Measurements from ENCODE around the gene ENOSF1.
"Not testable (repeated sequence)": the region's sequence is repeated elsewhere in the genome, so short reads cannot be mapped to it uniquely, and the experiment has no call there.

The ENOSF1 gene, protein sequence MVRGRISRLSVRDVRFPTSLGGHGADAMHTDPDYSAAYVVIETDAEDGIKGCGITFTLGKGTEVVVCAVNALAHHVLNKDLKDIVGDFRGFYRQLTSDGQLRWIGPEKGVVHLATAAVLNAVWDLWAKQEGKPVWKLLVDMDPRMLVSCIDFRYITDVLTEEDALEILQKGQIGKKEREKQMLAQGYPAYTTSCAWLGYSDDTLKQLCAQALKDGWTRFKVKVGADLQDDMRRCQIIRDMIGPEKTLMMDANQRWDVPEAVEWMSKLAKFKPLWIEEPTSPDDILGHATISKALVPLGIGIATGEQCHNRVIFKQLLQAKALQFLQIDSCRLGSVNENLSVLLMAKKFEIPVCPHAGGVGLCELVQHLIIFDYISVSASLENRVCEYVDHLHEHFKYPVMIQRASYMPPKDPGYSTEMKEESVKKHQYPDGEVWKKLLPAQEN

DNA sequence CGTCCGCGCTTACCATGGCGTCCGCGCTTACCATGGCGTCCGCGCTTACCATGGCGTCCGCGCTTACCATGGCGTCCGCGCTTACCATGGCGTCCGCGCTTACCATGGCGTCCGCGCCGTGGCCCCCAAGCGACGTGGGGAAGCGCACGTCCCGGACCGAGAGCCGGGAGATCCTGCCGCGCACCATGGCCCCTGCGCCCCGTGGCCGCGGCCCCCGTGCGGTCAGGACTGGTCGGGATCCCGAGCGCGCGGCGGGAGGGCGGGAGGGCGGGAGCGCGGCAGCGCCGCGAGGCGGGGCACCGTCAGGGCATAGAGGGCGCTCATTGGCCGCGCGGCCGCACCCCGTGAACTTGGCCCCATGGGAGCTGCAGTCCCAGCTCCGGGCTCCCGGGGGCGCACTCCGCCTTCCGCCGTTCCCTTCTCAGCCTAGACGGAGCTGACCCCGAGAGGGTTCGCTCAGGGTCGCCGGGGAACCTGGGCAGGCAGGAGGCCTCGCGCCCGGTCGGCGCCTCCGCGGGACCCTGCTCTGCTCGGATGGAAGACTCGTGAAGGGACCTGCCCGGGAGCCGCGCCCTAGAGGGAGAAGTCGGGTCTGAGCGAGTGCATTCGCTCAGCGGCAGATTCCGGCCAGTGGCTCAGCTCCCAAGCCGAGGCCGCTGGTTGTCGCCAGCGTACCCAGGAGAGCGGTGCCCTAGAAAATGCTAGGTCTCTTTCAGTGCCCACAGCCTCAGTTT, at the start of gene ENOSF1:
Gene ENOSF1 (minus strand): TSS at position 230 of the 734 bp plus-strand sequence. CDS start 43 bp downstream, at position 187.
- DNase-seq (ENCODE audit: low read depth), result peak; percentile 74

DNA sequence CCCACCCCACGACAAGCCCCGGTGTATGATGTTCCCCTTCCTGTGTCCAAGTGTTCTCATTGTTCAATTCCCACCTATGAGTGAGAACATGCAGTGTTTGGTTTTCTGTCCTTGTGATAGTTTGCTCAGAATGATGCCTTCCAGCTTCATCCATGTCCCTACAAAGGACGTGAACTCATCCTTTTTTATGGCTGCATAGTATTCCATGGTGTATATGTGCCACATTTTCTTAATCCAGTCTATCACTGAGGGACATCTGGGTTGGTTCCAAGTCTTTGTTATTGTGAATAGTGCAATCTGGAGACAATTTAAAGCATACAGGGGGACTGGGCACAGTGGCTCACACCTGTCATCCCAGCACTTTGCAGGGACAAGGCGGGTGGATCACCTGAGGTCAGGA, 47.4 kb upstream of the ENOSF1 start:
- DNase-seq (ENCODE audit: low read depth), result not testable (repeated sequence)

DNA sequence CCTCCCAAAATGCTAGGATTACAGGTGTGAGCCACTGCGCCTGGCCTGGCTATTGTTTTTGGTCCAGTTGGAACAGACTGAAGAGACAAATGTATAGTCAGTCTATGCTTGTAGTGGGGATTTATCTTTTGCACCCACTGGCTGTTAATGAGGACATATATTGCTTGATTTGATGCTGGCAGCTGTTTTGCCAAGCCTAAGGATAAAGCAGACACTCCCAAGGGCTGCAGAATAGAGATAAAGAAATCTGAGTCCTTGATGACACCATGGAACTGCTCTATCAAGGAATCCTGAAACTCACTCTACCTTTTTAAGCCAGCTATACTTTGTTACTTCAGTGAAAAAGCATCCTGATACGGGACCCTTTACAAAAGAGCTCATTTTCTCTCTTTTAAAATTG, 43.1 kb upstream of the ENOSF1 start:
- no peak for DNase-seq (ENCODE audit: low read depth)

DNA sequence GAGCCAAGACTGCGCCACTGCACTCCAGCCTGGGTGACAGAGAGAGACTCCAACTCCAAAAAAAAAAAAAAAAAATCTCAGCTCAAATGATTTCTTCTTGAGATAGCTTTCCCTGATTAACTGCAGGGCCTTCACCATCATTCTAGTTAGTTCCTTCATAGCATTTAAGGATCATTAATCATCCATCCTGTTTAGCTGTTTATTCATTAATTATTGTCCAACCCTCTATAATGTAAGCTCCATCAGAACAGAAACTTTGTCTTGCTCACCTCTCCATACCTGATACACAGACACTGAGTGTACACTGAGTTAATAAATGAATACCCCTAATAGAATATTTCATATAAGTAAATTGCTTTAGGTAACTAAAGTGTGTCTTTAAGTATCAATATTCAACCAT, 42.2 kb upstream of the ENOSF1 start:
- DNase-seq (ENCODE audit: low read depth), result no peak

DNA sequence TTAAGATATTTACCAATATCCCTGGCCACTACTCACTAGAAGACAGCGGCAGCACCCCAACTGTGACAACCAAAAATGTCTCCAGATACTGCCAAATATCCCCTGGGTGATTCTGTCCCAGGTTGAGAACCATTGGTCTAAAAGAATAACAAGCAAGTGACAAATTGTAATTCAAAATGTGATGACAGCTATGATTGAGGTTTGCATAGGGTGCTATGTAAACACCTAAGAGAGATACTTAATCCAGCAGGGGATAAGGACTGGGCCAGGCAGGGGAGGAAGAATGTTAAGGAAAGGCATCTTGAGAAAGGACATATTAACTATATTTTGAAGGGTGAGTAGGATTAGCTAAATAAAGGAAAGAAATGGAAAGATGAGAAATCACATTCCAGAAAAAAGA, 38.0 kb upstream of the ENOSF1 start:
- DNase-seq (ENCODE audit: low read depth), result no peak

DNA sequence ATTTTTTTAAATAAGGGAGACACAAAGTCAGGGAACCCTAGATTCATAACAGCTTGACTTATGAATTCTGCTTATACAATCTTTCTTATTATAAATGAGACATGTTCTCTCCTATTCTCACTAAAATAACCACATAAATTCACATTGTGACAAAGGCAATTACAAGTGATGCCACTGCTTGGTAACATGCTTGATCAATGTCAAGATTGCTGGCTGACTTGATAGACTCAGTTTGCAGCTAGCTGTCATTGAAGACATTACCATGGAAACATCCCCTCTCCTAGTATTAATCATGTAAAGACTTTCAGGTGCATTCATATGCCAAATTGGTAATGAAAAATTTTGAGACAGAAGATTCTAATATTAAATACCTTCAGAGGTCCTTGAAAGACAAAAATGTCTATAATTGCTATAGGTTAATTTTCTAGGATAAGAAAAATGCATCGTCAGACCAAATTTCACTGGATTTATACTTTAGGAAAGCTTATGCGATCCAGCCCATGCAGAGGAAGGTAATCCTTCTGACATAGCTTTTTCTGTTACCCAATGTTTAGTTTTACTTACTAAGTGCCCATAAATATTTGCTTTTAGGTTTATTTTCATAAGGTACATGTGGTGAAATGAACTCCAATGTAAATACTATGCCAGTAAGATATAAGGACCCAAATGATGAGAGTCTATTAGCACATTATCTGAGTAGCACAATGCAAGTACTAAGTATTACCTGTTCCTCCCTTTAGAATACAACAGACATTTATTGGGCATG, 32.6 kb upstream of the ENOSF1 start:
- no peak for DNase-seq (ENCODE audit: low read depth)

DNA sequence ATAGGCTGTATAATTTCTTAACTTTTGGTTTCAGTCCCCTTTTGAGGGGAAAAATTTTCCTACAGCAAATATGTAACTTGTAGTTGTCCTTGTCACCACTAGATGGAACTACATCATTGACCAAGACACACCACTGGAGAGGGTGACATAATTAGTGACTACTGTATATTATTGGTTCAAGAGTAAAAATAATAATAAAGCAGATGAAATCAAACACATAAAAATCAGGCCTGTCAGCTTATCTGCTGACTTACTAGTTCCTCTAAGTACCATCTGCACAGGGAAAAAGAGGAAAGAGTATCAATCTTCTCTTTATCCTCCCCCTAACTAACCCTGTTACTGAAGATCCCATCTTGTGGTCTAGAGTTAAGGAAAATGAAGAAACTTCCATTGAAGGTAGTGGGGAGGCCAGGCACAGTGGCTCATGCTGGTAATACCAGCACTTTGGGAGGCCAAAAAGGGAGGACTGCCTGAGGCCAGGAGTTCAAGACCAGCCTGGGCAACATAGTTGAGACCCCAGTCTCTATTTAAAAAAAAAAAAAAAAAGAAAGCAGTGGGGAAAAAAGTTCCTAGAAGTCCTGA, 29.6 kb upstream of the ENOSF1 start:
- no peak for DNase-seq (ENCODE audit: low read depth)

DNA sequence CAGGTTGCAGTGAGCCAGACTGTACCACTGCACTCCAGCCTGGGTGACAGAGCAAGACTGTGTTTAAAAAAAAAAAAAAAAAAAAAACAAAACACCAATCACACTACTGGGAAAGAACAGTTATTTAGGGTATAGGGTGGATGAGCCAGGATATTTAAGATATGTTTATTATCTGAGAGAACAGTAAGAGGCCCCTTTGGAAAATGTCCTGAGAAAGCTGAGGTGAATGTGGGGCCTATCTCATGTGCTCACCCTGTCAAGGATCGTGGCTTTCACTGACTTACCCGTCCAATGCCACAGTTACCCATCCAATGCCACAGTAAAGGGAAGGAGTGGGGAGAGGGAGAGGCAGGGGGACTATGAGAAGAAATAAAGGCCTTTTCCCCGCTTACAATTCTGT, 19.9 kb upstream of the ENOSF1 start:
- no peak for DNase-seq (ENCODE audit: low read depth)

DNA sequence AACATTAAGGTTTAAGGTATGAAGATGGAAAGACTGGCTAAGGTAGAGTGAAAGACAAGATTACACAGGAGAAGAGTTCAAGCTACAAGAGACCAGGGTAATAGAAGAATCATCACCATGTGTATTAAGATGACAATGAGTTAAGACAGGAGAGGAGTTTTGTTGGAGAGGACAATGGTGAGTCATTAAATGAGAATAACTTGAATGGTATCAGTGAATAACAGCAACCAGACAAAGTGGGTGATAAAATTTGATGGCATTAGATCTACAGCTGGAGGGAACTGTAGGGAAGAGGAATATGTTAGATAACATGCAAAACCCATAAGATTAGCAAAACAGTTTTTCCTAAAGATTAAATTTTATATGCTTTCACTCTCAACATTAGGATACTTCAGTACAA, 18.8 kb upstream of the ENOSF1 start:
- no peak for DNase-seq (ENCODE audit: low read depth)

DNA sequence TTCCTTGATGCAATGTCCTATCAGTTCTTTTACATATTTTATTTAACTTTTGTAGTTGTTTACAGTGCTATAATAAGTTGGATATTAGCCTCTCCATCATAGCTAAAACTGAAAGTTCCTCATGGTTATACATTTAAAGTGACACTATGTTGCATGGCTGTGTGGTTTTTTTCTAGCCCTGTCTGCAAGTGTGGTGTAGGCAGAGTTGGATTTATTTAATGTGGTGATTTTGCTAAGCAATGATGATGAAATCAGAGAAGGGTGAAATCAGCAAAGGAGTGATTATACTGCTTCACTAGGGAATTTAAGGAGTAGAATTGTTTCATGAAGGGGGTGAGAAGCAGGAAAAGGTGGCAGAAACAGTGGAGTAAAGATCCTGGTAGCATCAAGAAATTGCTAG, 18.3 kb upstream of the ENOSF1 start:
- DNase-seq (ENCODE audit: low read depth), result no peak

DNA sequence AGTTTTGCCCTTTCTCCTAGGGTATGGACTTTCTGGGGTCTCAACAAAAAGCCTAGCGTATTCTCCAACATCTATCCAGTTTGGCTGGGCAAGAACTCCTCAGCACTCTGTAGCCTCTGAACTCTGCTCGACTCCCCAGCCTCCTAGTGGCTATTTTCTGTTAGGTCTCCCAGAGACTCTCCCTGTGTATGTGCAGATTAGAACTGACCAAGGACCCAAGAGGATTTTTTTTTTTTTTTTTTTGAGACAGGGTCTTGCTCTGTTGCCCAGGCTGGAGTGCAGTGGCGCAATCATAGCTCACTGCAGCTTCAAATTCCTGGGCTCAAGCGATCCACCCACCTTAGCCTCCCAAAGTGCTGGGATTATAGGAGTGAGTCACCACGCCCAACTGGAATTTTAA, 17.7 kb upstream of the ENOSF1 start:
- not testable (repeated sequence) for DNase-seq (ENCODE audit: low read depth)

DNA sequence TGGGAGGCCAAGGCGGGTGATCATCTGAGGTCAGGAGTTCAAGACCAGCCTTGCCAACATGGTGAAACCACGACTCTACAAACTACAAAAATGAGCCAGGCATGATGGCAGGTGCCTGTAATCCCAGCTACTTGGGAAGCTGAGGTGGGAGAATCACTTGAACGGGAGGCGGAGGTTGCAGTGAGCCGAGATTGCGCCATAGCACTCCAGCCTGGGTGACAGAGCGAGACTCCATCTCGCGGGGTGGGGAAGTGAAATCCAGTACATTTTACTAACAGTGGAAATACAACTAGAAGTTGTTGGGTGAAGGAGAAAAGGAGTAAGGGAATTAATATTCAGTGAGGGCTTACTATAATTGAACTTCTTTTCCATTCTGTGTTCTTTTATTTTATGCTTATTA, 13.2 kb upstream of the ENOSF1 start:
- no peak for DNase-seq (ENCODE audit: low read depth)

DNA sequence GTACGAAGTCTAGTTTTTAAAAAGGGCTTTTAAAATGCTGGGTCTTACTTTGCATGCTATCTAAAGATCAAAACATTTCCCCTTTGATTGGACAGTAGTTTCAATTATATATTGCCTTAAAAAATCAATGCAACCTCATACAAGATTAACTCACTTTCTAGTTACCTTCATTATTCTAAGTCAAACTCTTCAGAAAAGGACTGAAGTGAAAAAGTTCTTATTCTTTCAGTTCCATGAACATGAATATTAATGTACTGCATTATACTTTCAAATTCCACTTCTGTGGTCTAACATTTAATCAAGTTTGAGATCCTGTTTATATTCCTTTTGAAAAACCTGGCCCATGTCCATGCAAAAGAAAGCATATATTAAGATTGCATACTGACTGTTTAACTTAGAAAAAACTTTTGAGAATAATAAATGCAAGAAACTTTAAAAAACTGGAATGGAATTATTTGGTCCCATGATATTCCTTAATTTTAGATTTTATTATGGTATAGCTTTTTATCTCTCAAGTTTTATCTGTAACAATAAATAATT, 11.2 kb upstream of the ENOSF1 start:
- no peak for DNase-seq (ENCODE audit: low read depth)

DNA sequence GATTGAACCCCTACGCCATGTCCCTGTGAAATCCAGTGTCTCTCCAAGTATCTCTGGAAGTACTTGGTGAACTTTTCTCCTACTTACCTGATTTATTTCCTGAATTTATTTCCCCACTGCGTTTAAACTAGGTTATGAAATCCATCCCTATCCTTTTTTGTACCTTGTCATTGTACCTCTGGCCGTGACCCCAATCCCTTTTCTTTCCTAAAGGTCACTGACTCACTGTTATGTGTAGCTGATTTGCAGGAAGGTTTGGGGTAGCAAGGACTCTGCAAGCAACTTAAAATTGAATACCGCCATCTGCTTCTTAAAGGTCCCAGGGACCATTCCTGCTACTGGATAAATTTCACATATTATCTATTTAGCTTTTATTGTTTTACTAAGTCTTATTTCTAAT, 4.6 kb upstream of the ENOSF1 start:
- DNase-seq (ENCODE audit: low read depth), result no peak

DNA sequence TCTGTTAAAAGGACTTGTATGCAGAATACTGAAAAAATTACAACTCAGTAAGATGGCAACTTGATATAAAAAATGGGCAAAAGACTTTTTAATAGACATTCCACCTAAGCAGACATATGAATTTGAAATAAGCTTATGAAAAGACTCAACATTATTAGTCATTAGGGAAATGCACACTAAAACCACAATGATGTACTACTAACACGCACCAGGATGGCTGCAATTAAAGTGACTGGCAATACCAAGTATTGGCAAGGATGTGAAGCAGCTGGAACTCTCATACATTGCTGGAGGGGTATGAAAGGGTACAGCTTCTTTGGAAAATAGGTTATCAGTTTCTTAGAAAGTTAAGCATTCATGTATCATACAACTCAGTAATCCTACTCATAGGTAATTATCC, 3.2 kb upstream of the ENOSF1 start:
- no peak for DNase-seq (ENCODE audit: low read depth)

DNA sequence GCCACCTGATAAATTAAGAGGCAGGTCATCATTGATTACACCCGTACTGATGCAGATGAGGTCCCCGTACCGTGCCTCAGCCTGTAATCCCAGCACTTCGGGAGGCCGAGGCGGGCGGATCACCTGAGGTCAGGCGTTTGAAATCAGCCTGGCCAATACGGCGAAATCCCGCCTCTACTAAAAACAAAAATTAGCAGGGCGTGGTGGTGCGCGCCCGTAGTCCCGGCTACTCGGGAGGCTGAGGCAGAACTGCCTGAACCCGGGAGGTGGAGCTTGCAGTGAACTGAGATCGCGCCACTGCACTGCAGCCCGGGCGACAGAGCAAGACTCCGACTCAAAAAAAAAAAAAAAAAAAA, 683 bp upstream of the ENOSF1 start:
- no peak for DNase-seq (ENCODE audit: low read depth)

DNA sequence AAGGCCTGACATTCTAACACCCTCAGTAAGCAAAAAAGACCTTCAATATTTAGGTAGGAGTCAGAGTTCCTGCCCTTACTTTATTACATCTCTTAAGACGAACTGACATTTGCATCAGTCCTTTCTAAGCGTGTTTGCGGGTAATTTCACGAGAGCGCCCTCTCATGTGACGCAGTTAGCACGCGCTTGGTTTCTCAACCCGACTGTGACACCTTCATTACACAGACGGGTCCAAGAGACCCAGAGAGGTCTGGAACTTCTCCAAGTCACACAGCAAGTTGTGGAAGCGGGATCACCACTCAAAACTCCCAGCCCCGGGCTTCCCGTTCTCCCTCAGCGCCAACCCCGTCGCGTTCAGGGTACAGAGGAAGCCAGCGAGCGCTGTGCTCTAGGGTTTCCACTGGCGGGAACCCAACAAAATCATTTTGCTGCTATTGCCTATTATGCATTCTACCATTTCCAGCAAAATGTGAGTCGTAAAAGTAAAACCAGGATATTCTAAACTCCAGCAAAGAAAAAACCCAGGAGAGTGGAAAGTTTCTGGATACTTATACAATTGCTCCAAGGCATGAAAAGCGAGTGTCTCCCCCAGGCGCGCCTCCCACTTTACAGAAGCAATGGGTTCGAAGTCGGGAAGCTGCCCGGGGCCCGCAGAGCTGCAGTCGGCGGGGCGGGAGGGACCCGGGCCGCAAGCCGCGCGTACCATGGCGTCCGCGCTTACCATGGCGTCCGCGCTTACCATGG, 601 bp downstream of the ENOSF1 start:
- DNase-seq (ENCODE audit: low read depth), result peak; percentile 56

DNA sequence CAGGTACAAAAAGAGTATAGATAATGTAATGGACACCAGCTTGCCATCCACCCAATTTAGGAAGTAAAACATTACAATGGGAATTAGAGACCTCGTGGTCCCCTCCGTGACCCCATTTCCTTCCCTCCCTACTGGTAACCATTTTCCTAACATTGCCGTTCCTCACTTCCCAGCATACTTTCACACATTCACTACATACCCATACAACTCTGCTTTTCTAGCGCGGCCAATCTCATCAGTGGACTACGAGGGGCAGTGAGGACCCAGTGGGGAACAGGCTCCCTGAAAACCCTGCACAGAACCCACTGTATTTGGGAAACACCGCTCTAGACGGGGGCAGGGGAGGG, 1.1 kb downstream of the ENOSF1 start:
- no peak for DNase-seq (ENCODE audit: low read depth)

DNA sequence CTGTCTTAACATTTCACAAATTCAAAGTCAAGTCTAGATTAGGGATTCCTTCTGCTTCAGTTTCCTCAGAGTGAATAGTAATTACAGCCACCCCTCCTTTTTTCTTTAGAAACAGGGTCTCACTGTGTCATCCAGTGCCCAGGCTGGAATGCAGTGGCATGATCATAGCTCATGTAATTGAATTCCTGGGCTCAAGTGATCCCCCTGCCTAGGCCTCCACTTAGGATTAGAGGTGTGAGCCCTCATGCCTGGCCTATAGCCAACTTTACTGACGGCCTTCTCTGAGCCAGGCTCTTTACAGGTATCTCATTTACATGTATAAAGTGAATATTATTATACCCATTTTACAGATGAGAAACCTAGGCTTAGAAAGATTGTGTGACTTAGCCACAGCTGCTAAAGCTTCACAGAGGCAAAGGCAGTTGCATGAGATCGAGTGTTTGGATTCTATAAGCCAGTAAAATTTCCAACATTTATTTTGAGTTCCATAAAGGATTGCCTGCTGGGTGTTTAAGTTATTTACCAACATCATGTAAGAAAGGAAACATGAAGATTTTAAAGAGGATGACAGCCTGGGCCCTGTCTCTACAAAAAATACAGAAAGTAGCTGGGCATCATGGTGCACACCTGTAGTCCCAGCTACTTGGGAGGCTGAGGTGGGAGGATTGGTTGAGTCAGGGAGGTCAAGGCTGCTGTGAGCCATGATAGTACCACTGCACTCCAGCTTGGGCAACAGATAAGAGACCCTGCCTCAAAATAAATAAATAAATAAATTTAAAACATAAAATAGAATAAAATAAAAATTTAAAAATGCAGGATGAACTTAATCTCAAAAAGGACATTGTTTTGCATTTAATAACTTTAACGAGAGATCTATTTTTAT, 1.8 kb downstream of the ENOSF1 start:
- DNase-seq (ENCODE audit: low read depth), result no peak

DNA sequence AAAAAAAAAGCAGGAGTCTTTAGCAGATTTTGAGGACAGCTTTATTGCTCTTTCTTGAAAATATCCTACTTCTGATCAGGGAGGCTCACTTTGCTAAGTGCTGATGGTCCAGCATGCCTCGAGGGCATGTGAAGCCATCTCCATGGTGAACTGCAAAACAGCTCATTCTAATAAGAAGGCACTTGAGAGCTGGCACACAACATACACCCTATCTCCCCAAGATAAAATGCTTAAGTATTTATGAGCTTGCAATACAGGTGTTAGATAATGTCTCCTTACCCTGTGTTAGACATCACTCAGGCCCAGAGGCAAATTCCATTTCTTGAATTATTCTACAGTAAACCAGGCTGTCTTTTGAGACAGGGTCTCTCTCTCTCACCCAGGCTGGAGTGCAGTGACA, 2.7 kb downstream of the ENOSF1 start:
- DNase-seq (ENCODE audit: low read depth), result no peak

DNA sequence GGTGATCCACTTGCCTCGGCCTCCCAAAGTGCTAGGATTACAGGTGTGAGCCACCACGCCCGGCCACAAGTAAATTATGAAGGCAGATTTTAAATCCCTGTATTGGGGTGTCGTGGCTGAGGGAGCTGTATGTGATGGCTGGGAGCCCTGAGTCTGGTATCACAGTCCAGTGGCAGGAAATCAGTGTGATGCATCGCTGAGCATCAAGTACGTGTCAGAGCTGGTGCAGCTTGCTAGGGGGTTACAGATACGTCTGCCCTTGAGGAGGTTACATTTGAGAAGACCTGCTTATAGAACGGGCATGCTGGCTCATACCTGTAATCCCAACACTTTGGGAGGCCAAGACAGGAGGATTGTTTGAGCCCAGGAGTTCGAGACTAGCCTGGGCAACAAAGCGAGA, 4.3 kb downstream of the ENOSF1 start:
- no peak for DNase-seq (ENCODE audit: low read depth)

All from stimulated activated CD8-positive, alpha-beta memory T cell treated with anti-CD3 and anti-CD28 coated beads, Interleukin-12 subunit alpha, Interleukin-12 subunit beta, amount 100 ng/mL, for 4 hours (primary cell).